Liver (tissue), 9 donors: Measurements from ENCODE around the gene OR2T4. TPM values are rescaled to one million over a fixed set of nuclear protein-coding genes. Genes with fewer than 3 reads are reported as not detected.

Experiments
- DNase-seq: peaks from one replicate; pipeline ENCODE4 v3.0.0-alpha.2; 2017; ENCODE audit warnings: low spot score
- H3K27ac ChIP-seq, 2 donors: one replicate each; pipeline ENCODE4 v1.7.0; 2013; ENCODE audit warnings: inconsistent platforms in 2 of 2, low read length in 2 of 2, control low read depth in 1 of 2, low read depth in 1 of 2, mild to moderate bottlenecking in 1 of 2
- H3K27me3 ChIP-seq, 4 donors: one replicate each; pipeline versions ENCODE4 v1.6.1 to v1.7.0; 2013; ENCODE audit warnings: low read length in 3 of 4, inconsistent platforms in 1 of 4, mild to moderate bottlenecking in 1 of 4, moderate library complexity in 1 of 4; ENCODE audit not compliant: control insufficient read depth in 4 of 4, insufficient read depth in 4 of 4
- H3K36me3 ChIP-seq, 4 donors: one replicate each; pipeline versions ENCODE4 v1.6.1 to v1.7.0; 2013; ENCODE audit warnings: low read length in 3 of 4, mild to moderate bottlenecking in 3 of 4, low read depth in 1 of 4, moderate library complexity in 1 of 4; ENCODE audit not compliant: control insufficient read depth in 4 of 4, insufficient read depth in 3 of 4
- H3K4me1 ChIP-seq, 4 donors: one replicate each; pipeline versions ENCODE4 v1.6.1 to v1.7.0; 2013; ENCODE audit warnings: low read length in 3 of 4, mild to moderate bottlenecking in 3 of 4, moderate library complexity in 1 of 4; ENCODE audit not compliant: control insufficient read depth in 4 of 4, insufficient read depth in 4 of 4
- H3K4me3 ChIP-seq, 3 donors: one replicate each; pipeline versions ENCODE4 v1.6.1 to v1.7.0; 2013; ENCODE audit warnings: low read length in 3 of 3, control low read depth in 1 of 3, low read depth in 1 of 3, mild to moderate bottlenecking in 1 of 3
- H3K9ac ChIP-seq, 2 donors: one replicate each; pipeline ENCODE4 v1.7.0; 2013; ENCODE audit warnings: low read length in 2 of 2, mild to moderate bottlenecking in 2 of 2, moderate library complexity in 2 of 2, control low read depth in 1 of 2, low read depth in 1 of 2
- H3K9me3 ChIP-seq, 4 donors: one replicate each; pipeline versions ENCODE4 v1.6.1 to v1.7.0; 2013; ENCODE audit warnings: low read length in 3 of 4; ENCODE audit not compliant: control insufficient read depth in 4 of 4
- CTCF ChIP-seq: fragments of 150-350 bp; IDR thresholded peaks from 2 replicates; pipeline ENCODE4 v1.5.1; 2017; ENCODE audit warnings: improper control_type of control experiment, low read depth, low read length; ENCODE audit not compliant: missing input control
- EGR1 ChIP-seq, 2 donors: IDR thresholded peaks; 2 replicates each; pipeline ENCODE4 v1.6.1; 2016 to 2018; ENCODE audit warnings: antibody characterized with exemption in 2 of 2, low read depth in 2 of 2
- FOXA1 ChIP-seq: IDR thresholded peaks from 2 replicates; pipeline ENCODE4 v1.6.1; 2016; ENCODE audit warnings: antibody characterized with exemption
- FOXA2 ChIP-seq: IDR thresholded peaks from 2 replicates; pipeline ENCODE4 v1.6.1; 2016; ENCODE audit warnings: antibody characterized with exemption
- GABPA ChIP-seq, 2 donors: IDR thresholded peaks in 1 of 2; conservative IDR thresholded peaks in 1 of 2; 2 replicates each; pipeline ENCODE4 v1.6.1; 2016; ENCODE audit warnings: antibody characterized with exemption in 2 of 2, mild to moderate bottlenecking in 1 of 2, moderate library complexity in 1 of 2
- HNF4A ChIP-seq, 2 donors: conservative IDR thresholded peaks; 2 replicates each; pipeline ENCODE4 v1.6.1; 2016; ENCODE audit warnings: antibody characterized with exemption in 2 of 2, mild to moderate bottlenecking in 2 of 2
- HNF4G ChIP-seq: IDR thresholded peaks from 2 replicates; pipeline ENCODE4 v1.6.1; 2016; ENCODE audit warnings: antibody characterized with exemption
- JUND ChIP-seq, 2 donors: IDR thresholded peaks; 2 replicates each; pipeline ENCODE4 v1.6.1; 2016; ENCODE audit warnings: antibody characterized with exemption in 2 of 2
- MAX ChIP-seq: IDR thresholded peaks from 2 replicates; pipeline ENCODE4 v1.6.1; 2016; ENCODE audit warnings: antibody characterized with exemption
- NR2F2 ChIP-seq: IDR thresholded peaks from 2 replicates; pipeline ENCODE4 v1.6.1; 2016; ENCODE audit warnings: antibody characterized with exemption
- RAD21 ChIP-seq, 2 donors: IDR thresholded peaks; 2 replicates each; pipeline ENCODE4 v1.6.1; 2016; ENCODE audit warnings: antibody characterized with exemption in 2 of 2, mild to moderate bottlenecking in 2 of 2
- REST ChIP-seq: IDR thresholded peaks from 2 replicates; pipeline ENCODE4 v1.6.1; 2016; ENCODE audit warnings: antibody characterized with exemption, mild to moderate bottlenecking
- RXRA ChIP-seq, 2 donors: IDR thresholded peaks; 2 replicates each; pipeline ENCODE4 v1.6.1; 2017 to 2018; ENCODE audit warnings: antibody characterized with exemption in 2 of 2, mild to moderate bottlenecking in 1 of 2
- SP1 ChIP-seq: IDR thresholded peaks from 2 replicates; pipeline ENCODE4 v1.6.1; 2018; ENCODE audit warnings: antibody characterized with exemption, mild to moderate bottlenecking
- TAF1 ChIP-seq: conservative IDR thresholded peaks from 2 replicates; pipeline ENCODE4 v1.6.1; 2016; ENCODE audit warnings: antibody characterized with exemption, mild to moderate bottlenecking
- YY1 ChIP-seq: IDR thresholded peaks from 2 replicates; pipeline ENCODE4 v1.6.1; 2016; ENCODE audit warnings: antibody characterized with exemption, mild to moderate bottlenecking
- ZBTB33 ChIP-seq: IDR thresholded peaks from 2 replicates; pipeline ENCODE4 v1.6.1; 2016; ENCODE audit warnings: antibody characterized with exemption
- WGBS: extraction: QIAGEN DNeasy Blood & Tissue Kit; methylation state at CpG from one replicate; pipeline ENCODE4 v1.1.7; 2013; 5-methylcytosine and 5-hydroxymethylcytosine counted together
- polyA plus RNA-seq, 2 donors: library from polyadenylated mRNA; stranded (reverse) in 1 of 2; unstranded in 1 of 2; fragments of 200-250 nt in 1 of 2; fragments of >200 nt in 1 of 2; fragmentation: Nextera tagmentation in 1 of 2; extraction: Ambion mirVana in 1 of 2; gene quantifications; one replicate each; pipeline versions ENCODE4 v1.2.1 to v1.2.3, GENCODE V29; 2013 to 2015
- total RNA-seq, 2 donors: library from RNA; depleted of rRNA; stranded (reverse); fragments of >200 nt; gene quantifications; one replicate each; pipeline ENCODE4 v1.2.3, GENCODE V29; 2014
- TF ChIP-seq, protein P1 (sequence below): IDR thresholded peaks from 2 replicates; pipeline ENCODE4 v1.6.1; 2016; ENCODE audit warnings: antibody characterized with exemption
- donor health status: healthy.
- donor health status: healthy.
- donor health status: healthy.
- donor health status: healthy.
- donor health status: healthy.

Gene OR2T4
- total and polyA plus RNA-seq, 4 donors, result not detected

DNA sequence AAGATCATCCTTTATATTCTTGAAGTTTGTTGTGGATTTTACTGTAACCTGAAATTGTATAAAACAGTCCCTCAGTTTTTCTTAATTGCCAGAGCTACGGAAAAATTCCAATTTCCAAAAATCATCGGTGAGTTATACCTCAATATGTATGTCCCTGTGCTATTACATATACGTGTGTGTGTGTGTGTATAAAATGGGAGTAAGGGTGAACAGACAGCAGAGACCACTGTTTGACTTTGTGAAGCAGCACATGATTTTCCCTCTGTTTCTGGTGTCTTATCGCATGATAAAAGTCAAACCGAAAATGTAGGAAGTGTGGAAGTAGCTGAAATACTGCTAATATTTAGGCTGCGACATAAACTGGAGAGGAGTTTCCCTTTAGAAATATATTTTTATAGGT lies 42.6 kb downstream of the OR2T4 start:
- Histone ChIP-seq H3K4me3 (no peak overlapping the region), H3K36me3 (no peaks in the 10 kb centered on the region), H3K9me3 (no peaks in the 10 kb centered on the region), H3K27ac (no peak overlapping the region), H3K4me1 (no peaks in the 10 kb centered on the region), H3K27me3 (no peaks in the 10 kb centered on the region), H3K9ac (no peak overlapping the region)
- no peak for DNase-seq
- WGBS, result 86% methylated on average over 6 of the region's 6 CpGs
- TF ChIP-seq FOXA2 (no peak), SP1 (no peak), FOXA1 (no peak), JUND (IDR thresholded peaks at IDR 0.05) (no peak), GABPA (IDR thresholded peaks at IDR 0.05 in 1 of 2, conservative IDR thresholded peaks at IDR 0.05 in 1 of 2) (no peak), HNF4G (no peak), REST (no peak), CTCF (no peak), HNF4A (conservative IDR thresholded peaks at IDR 0.05) (no peak), MAX (no peak), TAF1 (no peak), RAD21 (IDR thresholded peaks at IDR 0.05) (no peak), RXRA (IDR thresholded peaks at IDR 0.05) (no peak), NR2F2 (no peak), EGR1 (IDR thresholded peaks at IDR 0.05; ENCODE audit: low read depth in 2 of 2) (no peak), ZBTB33 (no peak), YY1 (no peak)
- TF ChIP-seq, protein P1, sequence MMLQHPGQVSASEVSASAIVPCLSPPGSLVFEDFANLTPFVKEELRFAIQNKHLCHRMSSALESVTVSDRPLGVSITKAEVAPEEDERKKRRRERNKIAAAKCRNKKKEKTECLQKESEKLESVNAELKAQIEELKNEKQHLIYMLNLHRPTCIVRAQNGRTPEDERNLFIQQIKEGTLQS, result no peak
